CD14-positive monocyte (primary cell): ENCODE data around the gene S100A4. TPM values are rescaled to one million over a fixed set of nuclear protein-coding genes. Genes with fewer than 3 reads are reported as not detected.

Source experiments
- DNase-seq, 3 donors: peaks; one replicate each; pipeline ENCODE4 v3.0.0-alpha.2; 2011 to 2022
- H2AFZ ChIP-seq: 2 replicates; pipeline ENCODE4 v1.6.0; 2012; ENCODE audit warnings: mild to moderate bottlenecking, low read depth, low read length, inconsistent platforms; ENCODE audit not compliant: insufficient read depth, poor library complexity, severe bottlenecking
- H3K27ac ChIP-seq, 2 donors: 1 replicate in 1 of 2; 2 replicates in 1 of 2; pipeline ENCODE4 v1.5.1; 2012 to 2013; ENCODE audit warnings: low read length in 2 of 2, control low read depth in 1 of 2, inconsistent platforms in 1 of 2, low read depth in 1 of 2, mild to moderate bottlenecking in 1 of 2
- H3K27me3 ChIP-seq, 2 donors: one replicate each; pipeline versions ENCODE4 v1.6.0 to v1.6.1; 2011 to 2013; ENCODE audit warnings: low read length in 2 of 2; ENCODE audit not compliant: control insufficient read depth in 2 of 2, insufficient read depth in 2 of 2
- H3K36me3 ChIP-seq, 2 donors: replicated peaks in 1 of 2; 1 replicate in 1 of 2; 2 replicates in 1 of 2; pipeline versions ENCODE4 v1.5.1 to v1.6.1; 2012 to 2013; ENCODE audit warnings: low read length in 2 of 2, control low read depth in 1 of 2, inconsistent platforms in 1 of 2, mild to moderate bottlenecking in 1 of 2; ENCODE audit not compliant: insufficient read depth in 2 of 2, control insufficient read depth in 1 of 2
- H3K4me1 ChIP-seq, 2 donors: 1 replicate in 1 of 2; 2 replicates in 1 of 2; pipeline versions ENCODE4 v1.5.1 to v1.6.1; 2012 to 2013; ENCODE audit warnings: low read length in 2 of 2, control low read depth in 1 of 2, inconsistent platforms in 1 of 2, mild to moderate bottlenecking in 1 of 2, moderate library complexity in 1 of 2; ENCODE audit not compliant: insufficient read depth in 2 of 2, control insufficient read depth in 1 of 2
- H3K4me2 ChIP-seq: replicated peaks from 2 replicates; pipeline ENCODE3; 2012; ENCODE audit warnings: low read length, moderate library complexity, mild to moderate bottlenecking; ENCODE audit not compliant: poor library complexity, severe bottlenecking; ENCODE audit errors: extremely low read depth
- H3K4me3 ChIP-seq, 3 experiments: fragments of 200-600 bp in 1 of 3; sonication (generic) in 1 of 3; replicated peaks in 1 of 3; 1 replicate in 2 of 3; 2 replicates in 1 of 3; pipeline ENCODE4 v1.5.1; 2011 to 2013; ENCODE audit warnings: low read length in 3 of 3, mild to moderate bottlenecking in 3 of 3, control low read depth in 2 of 3, low read depth in 2 of 3, inconsistent platforms in 1 of 3, moderate library complexity in 1 of 3
- H3K79me2 ChIP-seq: 2 replicates; pipeline ENCODE4 v1.6.0; 2012; ENCODE audit warnings: mild to moderate bottlenecking, control low read depth, inconsistent platforms, low read length, moderate library complexity; ENCODE audit not compliant: insufficient read depth
- H3K9ac ChIP-seq: 2 replicates; pipeline ENCODE4 v1.6.0; 2017; ENCODE audit warnings: low read length, mild to moderate bottlenecking; ENCODE audit not compliant: insufficient read depth, poor library complexity, severe bottlenecking
- H3K9me3 ChIP-seq, 2 donors: replicated peaks in 1 of 2; 1 replicate in 1 of 2; 2 replicates in 1 of 2; pipeline versions ENCODE4 v1.5.1 to v1.6.1; 2012 to 2013; ENCODE audit warnings: low read length in 2 of 2, control low read depth in 1 of 2; ENCODE audit not compliant: control insufficient read depth in 1 of 2, insufficient read depth in 1 of 2
- H4K20me1 ChIP-seq: 2 replicates; pipeline ENCODE4 v1.6.0; 2012; ENCODE audit warnings: mild to moderate bottlenecking, low read length, control low read depth, moderate library complexity; ENCODE audit not compliant: insufficient read depth
- H3K27ac Mint-ChIP-seq, 7 donors: one replicate each; pipeline ENCODE4 v1.8.0; 2020; ENCODE audit warnings: mild to moderate bottlenecking in 7 of 7, mixed read lengths in 7 of 7, moderate library complexity in 6 of 7, inconsistent platforms in 2 of 7
- H3K27me3 Mint-ChIP-seq, 3 donors: one replicate each; pipeline ENCODE4 v1.8.0; 2021 to 2022; ENCODE audit warnings: low read depth in 3 of 3, mild to moderate bottlenecking in 3 of 3, mixed read lengths in 3 of 3, moderate library complexity in 3 of 3, inconsistent platforms in 1 of 3
- H3K36me3 Mint-ChIP-seq, 2 donors: one replicate each; pipeline ENCODE4 v1.8.0; 2020; ENCODE audit warnings: mixed read lengths in 2 of 2, inconsistent platforms in 1 of 2, mild to moderate bottlenecking in 1 of 2
- H3K4me1 Mint-ChIP-seq: one replicate; pipeline ENCODE4 v1.8.0; 2020; ENCODE audit warnings: mild to moderate bottlenecking, mixed read lengths
- H3K4me3 Mint-ChIP-seq, 2 donors: one replicate each; pipeline ENCODE4 v1.8.0; 2020; ENCODE audit warnings: mild to moderate bottlenecking in 2 of 2, mixed read lengths in 2 of 2, moderate library complexity in 1 of 2
- H3K9me3 Mint-ChIP-seq, 7 donors: one replicate each; pipeline ENCODE4 v1.8.0; 2020 to 2022; ENCODE audit warnings: mixed read lengths in 7 of 7, mild to moderate bottlenecking in 6 of 7, moderate library complexity in 6 of 7, inconsistent platforms in 2 of 7
- WGBS: methylation state at CpG from one replicate; pipeline ENCODE4 v1.1.5; 2013; ENCODE audit warnings: missing lambda C conversion rate; ENCODE audit not compliant: insufficient coverage; 5-methylcytosine and 5-hydroxymethylcytosine counted together
- intact Hi-C, 2 donors: fragments of 100-400 bp; cut with micrococcal nuclease; formaldehyde crosslinking; loops; one replicate each; pipeline versions ENCODE4 v1.15.0 to v1.15.1; 2023
- polyA plus RNA-seq, 3 donors: library from polyadenylated mRNA; depleted of rRNA in 1 of 3; unstranded in 2 of 3; stranded (reverse) in 1 of 3; fragments of 300-500 nt in 2 of 3; fragments of >200 nt in 1 of 3; fragmentation: Illumina TruSeq in 2 of 3; gene quantifications; 1 replicate in 2 of 3; 2 replicates in 1 of 3; pipeline ENCODE4 v1.2.3, GENCODE V29; 2012 to 2021
- TF ChIP-seq, protein P1 (sequence below): fragments of 200-600 bp; IDR thresholded peaks from one replicate; pipeline ENCODE4 v1.8.0; 2022; ENCODE audit warnings: antibody characterized with exemption, mild to moderate bottlenecking

Gene S100A4
- polyA plus RNA-seq, 3 donors, result 4,538 to 7,344 (median 6,092) TPM

DNA sequence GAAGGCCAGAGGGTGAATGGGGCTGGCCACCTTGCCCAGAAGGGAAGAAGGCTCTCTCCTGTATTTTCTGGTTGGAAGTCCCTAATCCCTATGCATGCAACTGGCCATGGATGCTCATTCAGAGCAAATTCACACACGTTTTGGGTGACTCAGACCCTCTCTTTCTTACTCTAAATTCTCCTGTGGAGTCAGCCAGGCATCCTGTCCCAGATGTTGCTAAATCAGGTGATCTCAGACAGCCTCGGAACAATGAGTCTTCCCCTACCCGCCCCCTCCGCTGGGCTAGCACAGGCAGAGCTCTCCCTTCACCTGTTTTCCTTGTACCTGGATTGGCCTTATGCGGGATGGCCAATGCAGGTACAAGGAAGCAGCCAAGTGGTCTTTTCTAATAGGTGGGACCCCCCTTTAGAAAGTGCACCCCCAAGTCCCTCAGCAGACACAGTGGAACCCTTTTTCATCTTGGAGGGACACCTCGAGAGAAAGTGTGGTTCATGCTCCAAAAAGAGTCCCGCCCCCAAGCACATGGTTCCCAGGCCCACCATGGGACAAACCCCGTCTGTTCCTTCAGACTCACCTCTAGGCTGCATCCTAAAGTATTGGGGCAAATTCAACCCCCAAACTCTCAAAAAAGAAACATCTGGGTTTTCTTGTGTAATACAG lies 18.5 kb downstream of the S100A4 start:
- Mint-ChIP-seq H3K27ac (no peak overlapping the region), H3K9me3 (peaks cover 0 to 5% (median 2%) of the 10 kb centered on the region in 7 donors), H3K36me3 (peaks cover 16 to 31% of the 10 kb centered on the region in 2 donors), H3K27me3 (peaks cover 0 to 4% (median 0%) of the 10 kb centered on the region in 3 donors), H3K4me1 (peaks cover 46% of the 10 kb centered on the region), H3K4me3 (no peak overlapping the region)
- Histone ChIP-seq H2AFZ (no peak overlapping the region), H3K27me3 (no peaks in the 10 kb centered on the region), H3K4me3 (no peak overlapping the region), H3K9me3 (no peaks in the 10 kb centered on the region), H4K20me1 (no peaks in the 10 kb centered on the region), H3K9ac (no peak overlapping the region), H3K4me1 (peaks cover 31 to 39% of the 10 kb centered on the region in 2 donors), H3K36me3 (peaks cover 0 to 5% of the 10 kb centered on the region in 2 donors), H3K4me2 (no peak overlapping the region), H3K27ac (no peak overlapping the region), H3K79me2 (peaks cover 8% of the 10 kb centered on the region)
- 81% methylated on average over 6 of the region's 8 CpGs for whole genome bisulfite sequencing
- TF ChIP-seq, protein P1, sequence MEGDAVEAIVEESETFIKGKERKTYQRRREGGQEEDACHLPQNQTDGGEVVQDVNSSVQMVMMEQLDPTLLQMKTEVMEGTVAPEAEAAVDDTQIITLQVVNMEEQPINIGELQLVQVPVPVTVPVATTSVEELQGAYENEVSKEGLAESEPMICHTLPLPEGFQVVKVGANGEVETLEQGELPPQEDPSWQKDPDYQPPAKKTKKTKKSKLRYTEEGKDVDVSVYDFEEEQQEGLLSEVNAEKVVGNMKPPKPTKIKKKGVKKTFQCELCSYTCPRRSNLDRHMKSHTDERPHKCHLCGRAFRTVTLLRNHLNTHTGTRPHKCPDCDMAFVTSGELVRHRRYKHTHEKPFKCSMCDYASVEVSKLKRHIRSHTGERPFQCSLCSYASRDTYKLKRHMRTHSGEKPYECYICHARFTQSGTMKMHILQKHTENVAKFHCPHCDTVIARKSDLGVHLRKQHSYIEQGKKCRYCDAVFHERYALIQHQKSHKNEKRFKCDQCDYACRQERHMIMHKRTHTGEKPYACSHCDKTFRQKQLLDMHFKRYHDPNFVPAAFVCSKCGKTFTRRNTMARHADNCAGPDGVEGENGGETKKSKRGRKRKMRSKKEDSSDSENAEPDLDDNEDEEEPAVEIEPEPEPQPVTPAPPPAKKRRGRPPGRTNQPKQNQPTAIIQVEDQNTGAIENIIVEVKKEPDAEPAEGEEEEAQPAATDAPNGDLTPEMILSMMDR, result no peak
- DNase-seq, result peak in 1 of 3 donors; percentile 36
- intact Hi-C loops, result no loop called here

DNA sequence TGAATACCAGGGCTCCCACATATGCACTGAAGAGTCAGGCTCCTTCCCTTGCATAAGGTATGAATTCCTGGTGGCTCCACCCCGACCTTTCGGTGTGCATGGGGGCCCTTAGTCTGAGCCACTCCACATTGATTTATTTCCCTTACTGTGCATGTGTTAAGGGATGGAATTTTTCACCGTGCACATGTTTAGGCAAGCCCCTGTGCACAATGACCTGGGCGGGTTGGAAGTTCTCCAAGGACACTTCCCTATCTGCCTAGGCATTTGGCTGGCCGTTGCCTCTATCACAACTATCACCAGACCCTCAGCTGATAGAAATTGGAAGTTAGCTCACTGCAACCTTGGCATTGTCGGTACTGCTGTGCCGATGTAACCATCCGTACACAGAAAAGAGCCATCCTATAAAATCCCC lies 19.5 kb downstream of the S100A4 start:
- intact Hi-C loops, result no loop called here
- Histone ChIP-seq H3K79me2 (no peaks in the 10 kb centered on the region), H4K20me1 (no peaks in the 10 kb centered on the region), H3K9ac (no peak overlapping the region), H3K9me3 (no peaks in the 10 kb centered on the region), H3K4me2 (no peak overlapping the region), H3K4me1 (peaks cover 26 to 32% of the 10 kb centered on the region in 2 donors), H3K27me3 (no peaks in the 10 kb centered on the region), H2AFZ (no peak overlapping the region), H3K36me3 (peaks cover 0 to 4% of the 10 kb centered on the region in 2 donors), H3K4me3 (no peak overlapping the region), H3K27ac (no peak overlapping the region)
- no peak overlapping the region for H3K4me3 Mint-ChIP-seq
- TF ChIP-seq, protein P1, result no peak
- no peak for DNase-seq
- H3K27me3 Mint-ChIP-seq, result peaks cover 0 to 4% (median 0%) of the 10 kb centered on the region in 3 donors
- H3K9me3 Mint-ChIP-seq, result peaks cover 0 to 7% (median 3%) of the 10 kb centered on the region in 7 donors
- peak overlapping the region in 2 of 7 donors; percentile 4 to 43 for H3K27ac Mint-ChIP-seq
- H3K4me1 Mint-ChIP-seq, result peaks cover 38% of the 10 kb centered on the region
- H3K36me3 Mint-ChIP-seq, result peaks cover 13 to 26% of the 10 kb centered on the region in 2 donors
- 11% methylated on average over 4 of the region's 8 CpGs for WGBS
